Thyroid gland (tissue), 4 donors: ENCODE results near the gene RBM39.

Source experiments
- CTCF ChIP-seq, 6 experiments: fragments of 200-600 bp in 3 of 6; fragments of 450-650 bp in 3 of 6; sonication (generic) in 3 of 6; IDR thresholded peaks; one replicate each; pipeline ENCODE4 v1.5.1; 2016 to 2019; ENCODE audit warnings: antibody characterized with exemption in 6 of 6, mild to moderate bottlenecking in 2 of 6, inconsistent platforms in 1 of 6, moderate library complexity in 1 of 6
- POLR2A ChIP-seq, 2 donors: fragments of 450-650 bp; IDR thresholded peaks; one replicate each; pipeline ENCODE4 v1.6.1; 2017; ENCODE audit warnings: antibody characterized with exemption in 2 of 2, mild to moderate bottlenecking in 2 of 2, moderate library complexity in 1 of 2

- TF ChIP-seq CTCF (IDR thresholded peaks at IDR 0.05) (no peak), POLR2A (IDR thresholded peaks at IDR 0.05) (no peak)
These were observed 10.6 kb downstream of the RBM39 start for GRCh38 chr20:35731469-35731788.
